NCI-H526 (cell line): Measurements from ENCODE around the gene ALG12.
A peak's percentile ranks its signal among the peaks of the same experiment; 100 is the strongest.

Source experiments
- DNase-seq, 2 experiments: peaks; one replicate each; lab custom pipeline; 2025; lab: John Stamatoyannopoulos, UW

The ALG12 gene

GRCh38 chr22:49929994-49930575 lies 11.8 kb upstream of the ALG12 start:
- DNase-seq: no peak

- peak in 1 of 2 experiments; percentile 60 for DNase-seq
These were observed 11.2 kb upstream of the ALG12 start for GRCh38 chr22:49929211-49929979.

DNA sequence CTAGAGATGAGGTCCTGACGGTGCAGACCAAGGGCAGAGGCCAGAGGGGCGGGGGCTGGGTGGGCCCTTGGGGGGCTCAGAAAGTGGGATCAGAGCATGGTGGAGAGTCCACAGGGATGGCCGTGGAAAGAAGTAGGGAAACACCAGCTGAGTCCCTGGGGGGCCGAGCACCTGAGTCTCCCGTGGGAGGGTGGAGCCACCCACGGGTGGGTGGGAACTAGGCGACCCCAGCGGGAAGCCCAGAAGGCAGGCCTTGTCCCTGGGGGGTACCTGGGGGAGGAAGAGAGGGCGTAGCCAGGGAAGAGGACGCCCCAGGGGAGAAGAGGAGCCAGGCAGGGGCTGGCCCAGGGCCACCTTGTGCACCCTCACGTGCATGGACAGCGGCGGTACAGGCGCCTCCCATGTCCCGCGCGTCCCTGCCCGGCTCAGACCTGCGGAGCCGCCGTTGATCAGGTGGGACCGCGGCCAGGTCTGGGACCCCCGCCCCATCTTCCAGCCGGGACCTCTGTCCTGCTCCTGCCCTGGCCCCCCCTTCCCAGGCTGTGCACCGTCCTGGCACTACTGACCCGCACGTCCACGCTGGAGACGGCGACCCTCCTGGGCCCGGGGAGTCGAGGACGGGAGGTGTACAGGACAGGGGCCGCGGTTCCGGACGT lies 10.4 kb upstream of the ALG12 start:
- DNase-seq: no peak

DNA sequence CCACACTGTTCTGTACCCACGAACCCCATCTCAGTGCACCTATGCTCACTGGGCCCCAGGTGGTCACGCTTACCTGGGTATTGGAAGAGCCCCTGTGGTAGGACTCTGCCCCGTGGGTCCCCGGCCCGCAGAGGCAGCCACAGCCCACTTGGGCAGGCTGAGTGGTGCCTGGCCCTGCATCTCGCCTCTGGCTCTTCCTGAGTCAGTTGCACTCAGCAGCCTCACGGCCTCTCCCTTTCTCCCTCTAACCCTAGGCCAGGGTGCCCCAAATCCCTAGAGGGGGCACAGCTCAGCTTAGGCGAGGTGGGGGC lies 9.9 kb upstream of the ALG12 start:
- no peak for DNase-seq

DNA sequence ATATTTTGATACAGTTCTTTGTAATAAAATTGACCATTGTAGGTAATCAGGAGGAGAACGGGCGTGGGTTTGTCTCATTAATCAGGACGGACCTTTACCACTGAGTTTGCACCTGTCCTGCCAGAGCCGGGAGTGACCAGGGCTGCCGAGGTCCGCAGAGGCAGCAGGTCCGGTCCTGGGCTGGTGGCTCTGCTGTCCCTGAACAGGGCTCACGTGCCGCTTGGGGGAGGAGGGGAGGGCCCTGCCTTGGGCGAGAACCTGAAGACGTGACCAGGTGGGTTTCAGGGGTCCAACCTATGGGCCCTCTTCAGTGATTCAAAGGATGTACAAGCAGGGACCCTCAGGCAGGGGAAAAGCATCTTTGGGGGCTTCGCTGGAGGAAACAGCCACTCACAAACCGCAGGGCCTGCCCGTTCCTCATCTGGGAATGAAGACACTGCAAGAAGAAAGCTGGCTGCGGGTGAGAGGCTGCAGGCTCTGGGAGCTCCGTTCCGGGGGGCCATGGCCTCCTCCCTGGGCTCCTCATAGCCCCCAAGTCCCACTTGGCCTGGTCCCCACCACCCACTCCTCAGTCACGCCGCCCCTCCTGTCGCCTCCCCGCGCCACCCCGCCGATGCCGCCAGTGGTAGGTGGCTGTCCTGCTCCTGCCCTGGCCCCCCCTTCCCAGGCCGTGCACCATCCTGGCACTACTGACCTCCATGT lies 9.4 kb upstream of the ALG12 start:
- DNase-seq: no peak

DNA sequence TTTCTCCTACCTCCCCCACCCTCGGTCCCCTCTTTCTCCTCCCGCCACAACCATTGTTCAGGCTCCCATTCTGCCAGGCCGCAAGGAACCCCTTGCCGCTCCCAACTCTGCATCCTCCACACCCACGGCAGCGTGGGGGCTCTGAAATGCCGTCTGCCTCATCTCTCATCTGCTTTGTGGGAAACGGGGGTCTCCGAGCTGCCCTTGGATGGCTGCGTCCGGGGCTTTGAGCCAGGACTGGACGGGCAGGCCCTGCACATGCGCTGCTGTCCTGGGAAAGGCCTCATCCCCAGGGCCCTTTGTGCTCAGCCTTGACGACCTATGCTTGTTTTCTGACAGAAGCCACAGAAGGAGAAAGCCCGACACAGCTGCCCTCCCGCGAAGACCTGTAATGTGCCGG lies 8.7 kb upstream of the ALG12 start:
- no peak for DNase-seq

- no peak for DNase-seq
These were observed 7.4 kb upstream of the ALG12 start for GRCh38 chr22:49925525-49926128.

DNA sequence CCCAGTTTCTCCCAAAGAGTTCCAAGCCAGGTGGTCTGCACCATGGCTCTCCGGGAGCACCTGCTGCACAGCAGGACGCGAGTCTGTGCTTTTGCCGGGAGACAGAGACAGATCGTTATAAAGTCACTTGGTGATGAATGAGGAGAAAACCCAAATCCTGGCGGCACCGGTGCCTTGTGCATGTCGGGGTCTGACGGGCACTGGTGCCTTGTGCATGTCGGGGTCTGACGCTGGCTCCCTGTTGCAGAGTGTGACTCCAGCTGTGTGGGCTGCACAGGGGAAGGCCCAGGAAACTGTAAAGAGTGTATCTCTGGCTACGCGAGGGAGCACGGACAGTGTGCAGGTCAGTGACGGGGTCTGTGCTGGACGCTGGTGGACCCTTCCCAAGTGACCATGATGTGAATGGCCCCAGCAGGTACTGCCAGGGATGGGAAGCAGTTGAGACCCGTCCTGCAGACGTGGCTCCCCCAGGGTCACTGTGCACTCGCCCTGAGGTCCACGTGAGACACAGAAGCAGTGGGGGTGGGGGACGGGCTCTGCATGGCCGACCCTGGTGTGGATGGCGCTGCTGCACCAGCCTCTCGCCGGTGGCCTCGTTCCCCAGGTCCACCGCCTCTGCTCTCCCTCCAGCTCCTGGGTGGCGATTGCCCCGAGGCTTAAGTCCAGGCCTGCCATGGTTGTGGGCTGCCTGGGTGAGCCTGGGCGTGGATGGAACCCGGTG lies 6.0 kb upstream of the ALG12 start:
- DNase-seq: no peak

- DNase-seq: no peak
These were observed 5.2 kb upstream of the ALG12 start for GRCh38 chr22:49923445-49923844.

- no peak for DNase-seq
These were observed 4.7 kb upstream of the ALG12 start for GRCh38 chr22:49922926-49923325.

DNA sequence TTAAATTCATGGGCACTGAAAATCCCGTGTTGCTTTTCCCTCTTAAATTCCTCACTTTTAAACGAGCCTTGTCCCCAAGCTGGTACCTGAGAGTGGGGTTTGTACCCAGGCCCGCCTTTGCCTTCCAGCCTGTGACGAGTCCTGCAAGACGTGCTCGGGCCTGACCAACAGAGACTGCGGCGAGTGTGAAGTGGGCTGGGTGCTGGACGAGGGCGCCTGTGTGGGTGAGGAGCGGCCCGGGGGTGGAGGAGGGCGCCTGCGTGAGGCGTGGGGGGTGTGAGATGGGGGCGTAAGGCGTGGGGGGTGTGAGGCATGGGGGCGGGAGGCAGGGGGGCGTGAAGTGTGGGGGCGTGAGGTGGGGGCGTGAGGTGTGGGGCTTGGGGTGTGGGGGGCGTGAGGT lies 4.2 kb upstream of the ALG12 start:
- DNase-seq: no peak

DNA sequence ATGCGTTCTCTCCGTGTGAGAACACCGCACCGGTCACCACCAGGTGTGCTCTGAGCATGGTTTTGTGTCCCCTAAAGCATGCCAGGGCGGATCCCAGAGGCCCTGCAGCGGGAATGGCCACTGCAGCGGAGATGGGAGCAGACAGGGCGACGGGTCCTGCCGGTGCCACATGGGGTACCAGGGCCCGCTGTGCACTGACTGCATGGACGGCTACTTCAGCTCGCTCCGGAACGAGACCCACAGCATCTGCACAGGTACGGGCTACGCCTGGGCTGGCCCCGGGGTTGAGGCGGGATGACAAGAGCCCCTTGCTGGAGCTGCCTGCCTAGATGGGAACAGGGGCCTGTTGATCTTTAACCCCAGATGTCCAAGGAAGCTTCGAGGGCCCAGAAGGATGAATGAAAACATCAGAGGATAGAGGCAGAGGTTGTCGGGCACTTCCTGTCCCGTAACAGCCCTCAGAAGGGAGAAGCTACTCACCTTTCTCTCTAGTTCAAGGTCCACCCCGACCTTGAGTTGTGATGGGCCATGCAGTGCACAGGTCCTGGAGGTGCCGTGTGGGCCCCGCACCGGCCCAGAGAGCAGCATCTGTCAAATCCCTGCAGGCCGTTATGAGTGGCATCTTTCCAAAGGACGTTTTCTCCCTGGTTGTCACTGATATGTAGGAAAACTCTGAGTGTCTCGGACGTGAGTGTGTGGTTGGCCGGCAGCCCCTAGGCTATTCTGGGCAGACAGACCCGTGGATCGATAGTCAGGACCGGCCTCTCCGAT lies 3.5 kb upstream of the ALG12 start:
- no peak for DNase-seq

DNA sequence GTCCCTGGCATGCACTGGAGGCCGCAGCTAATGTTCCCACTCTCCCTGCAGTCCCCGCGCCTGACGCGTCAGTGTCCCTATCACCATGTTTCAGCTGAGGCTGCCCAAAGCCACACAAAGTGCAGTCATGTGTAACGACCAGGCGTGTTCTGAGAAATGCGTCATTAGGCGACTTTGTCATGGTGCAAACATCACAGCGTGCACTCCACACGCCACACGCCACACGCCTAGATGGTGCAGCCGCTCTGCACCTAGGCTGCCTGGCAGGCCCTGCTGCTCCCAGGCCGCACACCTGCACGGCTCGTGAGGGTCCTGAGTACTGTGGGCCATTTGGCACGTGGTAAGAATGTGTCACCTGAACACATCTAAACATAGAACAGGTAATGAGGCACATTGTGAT lies 2.6 kb upstream of the ALG12 start:
- no peak for DNase-seq

DNA sequence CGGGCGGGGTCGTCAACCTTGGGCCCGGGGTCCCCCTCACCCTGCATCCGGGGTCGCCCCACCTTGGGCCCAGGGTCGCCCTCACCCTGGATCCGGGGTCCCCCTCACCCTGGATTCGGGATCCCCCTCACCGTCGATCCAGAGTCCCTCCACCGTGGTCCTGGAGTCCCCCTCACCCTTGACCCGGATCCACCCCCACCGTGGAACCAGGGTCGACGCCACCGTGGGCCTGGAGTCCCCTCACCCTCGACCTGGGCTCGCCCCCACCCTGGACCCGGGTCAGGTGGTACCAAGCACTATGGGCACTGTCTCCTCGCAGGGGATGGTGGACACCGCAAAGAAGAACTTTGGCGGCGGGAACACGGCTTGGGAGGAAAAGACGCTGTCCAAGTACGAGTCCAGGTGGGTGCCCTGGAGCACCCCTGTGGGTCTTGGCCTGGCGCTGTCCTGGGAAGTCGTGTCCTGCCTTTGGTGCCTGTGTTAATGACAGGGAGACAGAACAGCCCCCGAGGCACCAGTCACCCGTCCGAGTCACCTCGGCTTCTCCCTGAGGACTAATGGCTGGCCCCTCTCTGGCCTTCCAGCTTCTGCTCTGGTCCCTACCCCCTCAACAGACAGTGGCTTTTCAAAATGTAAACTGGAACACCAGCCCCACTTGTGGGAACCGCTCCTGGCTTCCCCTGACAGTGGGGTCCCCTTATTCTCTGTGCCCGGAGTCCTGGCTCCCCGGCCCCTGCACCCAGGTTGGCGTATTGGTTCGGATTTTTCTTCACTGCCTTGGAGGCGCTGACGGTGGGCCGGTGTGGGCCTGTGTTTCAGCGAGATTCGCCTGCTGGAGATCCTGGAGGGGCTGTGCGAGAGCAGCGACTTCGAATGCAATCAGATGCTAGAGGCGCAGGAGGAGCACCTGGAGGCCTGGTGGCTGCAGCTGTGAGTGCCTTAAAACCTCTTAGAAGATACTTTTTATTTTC lies 958 bp upstream of the ALG12 start:
- DNase-seq: no peak

DNA sequence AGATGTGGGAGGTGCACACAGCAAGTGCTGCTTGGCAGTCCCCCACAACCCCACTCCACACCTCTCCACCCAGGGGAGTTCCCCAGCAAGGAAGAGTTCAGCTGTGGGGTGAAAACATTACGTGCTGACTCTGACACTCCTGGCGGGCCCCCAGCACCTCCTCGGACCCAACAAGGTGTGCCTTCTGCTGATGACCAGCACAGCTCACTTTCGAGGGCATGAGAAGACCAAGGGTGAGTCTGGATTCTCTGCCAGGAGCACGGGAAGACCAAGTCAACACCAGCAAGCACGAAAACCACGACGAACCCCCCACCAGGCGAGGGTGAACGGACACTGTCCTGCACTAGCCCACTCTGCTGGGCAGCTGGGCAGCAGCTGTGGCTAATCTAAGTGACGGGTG lies 1.4 kb downstream of the ALG12 start:
- no peak for DNase-seq

DNA sequence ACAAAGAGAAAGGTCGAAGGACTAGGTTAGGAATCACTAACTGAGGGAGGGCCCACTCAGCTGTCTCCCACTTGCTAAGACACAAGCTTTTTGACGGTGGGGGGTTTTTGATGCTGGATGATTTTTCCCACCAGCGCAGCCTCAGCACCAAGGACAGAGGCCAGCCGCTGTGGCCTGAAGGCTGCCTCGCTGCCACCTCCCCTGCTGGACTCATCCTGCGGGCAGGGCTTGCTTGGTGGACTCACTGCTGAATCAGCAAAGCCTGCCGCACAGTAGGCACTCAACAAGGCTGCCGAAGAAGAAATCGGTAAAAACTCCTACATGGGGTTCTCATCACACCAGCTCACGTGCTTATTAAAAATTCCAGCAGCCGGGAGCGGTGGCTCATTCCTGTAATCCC lies 2.6 kb downstream of the ALG12 start:
- DNase-seq: no peak

GRCh38 chr22:49914256-49914655 lies 4.0 kb downstream of the ALG12 start:
- no peak for DNase-seq

GRCh38 chr22:49913446-49913845 lies 4.8 kb downstream of the ALG12 start:
- no peak for DNase-seq

DNA sequence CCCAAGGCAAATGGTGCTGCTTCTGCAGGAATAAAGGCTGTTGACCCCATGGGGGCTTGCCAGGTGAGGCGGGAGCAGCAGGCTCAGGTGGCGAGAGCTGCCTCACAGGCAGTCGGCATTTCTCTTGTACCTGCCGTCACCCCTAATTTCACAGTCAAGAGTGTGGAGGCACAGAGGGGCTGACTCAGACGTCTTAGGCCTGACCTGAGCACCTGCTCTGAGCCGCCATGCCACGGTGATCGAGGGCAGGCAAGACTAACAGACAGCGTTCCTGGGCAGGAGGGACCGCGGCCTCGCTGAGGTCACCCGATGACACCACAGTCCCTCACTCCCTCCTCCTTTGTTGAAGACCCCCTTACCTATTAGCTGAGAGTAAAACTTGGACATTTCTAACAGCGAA lies 5.2 kb downstream of the ALG12 start:
- DNase-seq: no peak
